ENCODE measurements around the gene IFNG. TPM values are rescaled to one million over a fixed set of nuclear protein-coding genes. Genes with fewer than 3 reads are reported as not detected.

The IFNG gene
- polyA plus RNA-seq, 1 donor (not counting 4 experiments of a cell fraction or from before 2014, with no cell fraction given): not detected

DNA sequence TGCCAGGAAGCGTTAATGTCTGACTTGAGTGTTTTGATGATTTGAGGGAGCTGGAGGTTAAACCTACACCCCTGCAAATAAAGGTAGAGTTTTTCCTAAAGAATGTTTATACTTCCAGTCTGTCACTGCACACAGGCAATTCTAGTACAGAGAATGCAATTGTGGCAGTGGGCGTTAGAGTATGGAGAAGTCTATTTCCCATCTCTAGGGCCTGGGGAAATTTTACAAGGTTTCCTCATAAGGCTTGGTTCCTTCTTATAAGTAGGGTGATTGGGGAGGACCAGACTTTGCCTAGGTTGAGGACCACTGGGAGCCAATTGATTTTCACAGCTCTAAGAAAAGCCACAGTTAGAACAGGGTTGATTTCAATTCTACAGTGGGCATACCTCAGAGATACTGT, 44.3 kb downstream of the IFNG start:
- no peaks in the 10 kb centered on the region for H3K36me3 ChIP-seq (ENCODE audit: control insufficient read depth in 2 of 2, extremely low read depth in 1 of 2, insufficient read depth in 2 of 2, low read length in 2 of 2)
- H3K9me3 ChIP-seq (ENCODE audit: control insufficient read depth, low read depth, low read length): no peaks in the 10 kb centered on the region
- no peak overlapping the region for H3K4me2 ChIP-seq (ENCODE audit: control insufficient read depth, extremely low read depth, insufficient read depth, low read depth, low read length)
- H3K27me3 ChIP-seq (ENCODE audit: control insufficient read depth, extremely low read depth, insufficient read depth, low read length): no peaks in the 10 kb centered on the region
- H3K27ac ChIP-seq (ENCODE audit: control insufficient read depth, insufficient read depth, low read length): no peak overlapping the region
- no peaks in the 10 kb centered on the region for H4K20me1 ChIP-seq (ENCODE audit: control insufficient read depth, extremely low read depth, insufficient read depth, low read length)
- DNase-seq (ENCODE audit: low read depth, low spot score) (no peak), FAIRE-seq (no peak)
- dilution Hi-C loops (cut with MboI; ENCODE audit: extremely low pct_ligation_motif_present, low sequenced_read_pairs): no loop called here
- H3K79me2 ChIP-seq (ENCODE audit: control insufficient read depth, insufficient read depth, low read length): no peaks in the 10 kb centered on the region
- H3K9me1 ChIP-seq (ENCODE audit: control insufficient read depth, extremely low read depth, insufficient read depth, low read length): no peaks in the 10 kb centered on the region
- no peaks in the 10 kb centered on the region for H3K4me1 ChIP-seq (ENCODE audit: control insufficient read depth, extremely low read depth, insufficient read depth, low read length)
- no peak overlapping the region for H3K4me3 ChIP-seq (ENCODE audit: control insufficient read depth in 2 of 3, extremely low read depth in 1 of 3, insufficient read depth in 2 of 3, low read depth in 1 of 3, low read length in 3 of 3)
- no peak overlapping the region for H3K9ac ChIP-seq (ENCODE audit: control insufficient read depth, extremely low read depth, insufficient read depth, low read length)
- TF ChIP-seq EZH2 (IDR thresholded peaks at IDR 0.05; ENCODE audit: low read length): no peak
- TF ChIP-seq, protein P1, sequence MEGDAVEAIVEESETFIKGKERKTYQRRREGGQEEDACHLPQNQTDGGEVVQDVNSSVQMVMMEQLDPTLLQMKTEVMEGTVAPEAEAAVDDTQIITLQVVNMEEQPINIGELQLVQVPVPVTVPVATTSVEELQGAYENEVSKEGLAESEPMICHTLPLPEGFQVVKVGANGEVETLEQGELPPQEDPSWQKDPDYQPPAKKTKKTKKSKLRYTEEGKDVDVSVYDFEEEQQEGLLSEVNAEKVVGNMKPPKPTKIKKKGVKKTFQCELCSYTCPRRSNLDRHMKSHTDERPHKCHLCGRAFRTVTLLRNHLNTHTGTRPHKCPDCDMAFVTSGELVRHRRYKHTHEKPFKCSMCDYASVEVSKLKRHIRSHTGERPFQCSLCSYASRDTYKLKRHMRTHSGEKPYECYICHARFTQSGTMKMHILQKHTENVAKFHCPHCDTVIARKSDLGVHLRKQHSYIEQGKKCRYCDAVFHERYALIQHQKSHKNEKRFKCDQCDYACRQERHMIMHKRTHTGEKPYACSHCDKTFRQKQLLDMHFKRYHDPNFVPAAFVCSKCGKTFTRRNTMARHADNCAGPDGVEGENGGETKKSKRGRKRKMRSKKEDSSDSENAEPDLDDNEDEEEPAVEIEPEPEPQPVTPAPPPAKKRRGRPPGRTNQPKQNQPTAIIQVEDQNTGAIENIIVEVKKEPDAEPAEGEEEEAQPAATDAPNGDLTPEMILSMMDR (optimal IDR thresholded peaks at IDR 0.05 in 1 of 3, IDR thresholded peaks at IDR 0.05 in 1 of 3, conservative IDR thresholded peaks at IDR 0.05 in 1 of 3; ENCODE audit: extremely low read depth in 1 of 3, insufficient read depth in 2 of 3, low read length in 3 of 3): no peak
- no peak overlapping the region for H2AFZ ChIP-seq (ENCODE audit: control insufficient read depth, low read length)

DNA sequence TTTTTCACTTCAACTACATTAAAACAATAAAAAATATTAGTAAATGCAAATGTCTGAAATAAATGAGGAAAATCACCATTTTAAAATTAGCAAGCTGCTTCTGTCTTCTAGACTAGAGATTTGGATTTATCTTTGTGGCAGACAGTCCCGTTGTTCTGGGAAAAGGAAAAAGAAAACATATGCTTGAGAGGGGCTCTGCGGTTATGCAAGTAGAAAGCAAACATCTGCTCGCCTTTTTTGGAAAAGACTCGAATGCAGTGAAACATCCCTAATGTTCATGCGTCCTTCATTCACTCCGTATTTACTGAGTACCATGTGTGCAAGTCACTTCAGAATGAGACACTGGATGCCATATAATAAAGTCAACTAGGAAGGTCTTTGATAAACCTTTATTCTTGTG, 44.9 kb downstream of the IFNG start:
- Histone ChIP-seq H3K9me1 (ENCODE audit: control insufficient read depth, extremely low read depth, insufficient read depth, low read length) (no peaks in the 10 kb centered on the region), H2AFZ (ENCODE audit: control insufficient read depth, low read length) (no peak overlapping the region), H3K4me3 (ENCODE audit: control insufficient read depth in 2 of 3, extremely low read depth in 1 of 3, insufficient read depth in 2 of 3, low read depth in 1 of 3, low read length in 3 of 3) (no peak overlapping the region), H4K20me1 (ENCODE audit: control insufficient read depth, extremely low read depth, insufficient read depth, low read length) (no peaks in the 10 kb centered on the region), H3K36me3 (ENCODE audit: control insufficient read depth in 2 of 2, extremely low read depth in 1 of 2, insufficient read depth in 2 of 2, low read length in 2 of 2) (no peaks in the 10 kb centered on the region), H3K27me3 (ENCODE audit: control insufficient read depth, extremely low read depth, insufficient read depth, low read length) (no peaks in the 10 kb centered on the region), H3K79me2 (ENCODE audit: control insufficient read depth, insufficient read depth, low read length) (no peaks in the 10 kb centered on the region), H3K9ac (ENCODE audit: control insufficient read depth, extremely low read depth, insufficient read depth, low read length) (no peak overlapping the region), H3K4me1 (ENCODE audit: control insufficient read depth, extremely low read depth, insufficient read depth, low read length) (no peaks in the 10 kb centered on the region), H3K9me3 (ENCODE audit: control insufficient read depth, low read depth, low read length) (no peaks in the 10 kb centered on the region), H3K4me2 (ENCODE audit: control insufficient read depth, extremely low read depth, insufficient read depth, low read depth, low read length) (no peak overlapping the region), H3K27ac (ENCODE audit: control insufficient read depth, insufficient read depth, low read length) (no peak overlapping the region)
- TF ChIP-seq, protein P1 (optimal IDR thresholded peaks at IDR 0.05 in 1 of 3, IDR thresholded peaks at IDR 0.05 in 1 of 3, conservative IDR thresholded peaks at IDR 0.05 in 1 of 3; ENCODE audit: extremely low read depth in 1 of 3, insufficient read depth in 2 of 3, low read length in 3 of 3): no peak
- no peak for TF ChIP-seq EZH2 (IDR thresholded peaks at IDR 0.05; ENCODE audit: low read length)
- DNase-seq (ENCODE audit: low read depth, low spot score): no peak
- no peak for FAIRE-seq
- dilution Hi-C loops (cut with MboI; ENCODE audit: extremely low pct_ligation_motif_present, low sequenced_read_pairs): no loop called here

Data from keratinocyte (primary cell).